Measurements from ENCODE around the gene ZBTB7B. TPM values are rescaled to one million over a fixed set of nuclear protein-coding genes. Genes with fewer than 3 reads are reported as not detected.

Gene ZBTB7B
- total RNA-seq, 4 donors from 2014 or later, result 45.5 to 63.4 (median 49.5) TPM

DNA sequence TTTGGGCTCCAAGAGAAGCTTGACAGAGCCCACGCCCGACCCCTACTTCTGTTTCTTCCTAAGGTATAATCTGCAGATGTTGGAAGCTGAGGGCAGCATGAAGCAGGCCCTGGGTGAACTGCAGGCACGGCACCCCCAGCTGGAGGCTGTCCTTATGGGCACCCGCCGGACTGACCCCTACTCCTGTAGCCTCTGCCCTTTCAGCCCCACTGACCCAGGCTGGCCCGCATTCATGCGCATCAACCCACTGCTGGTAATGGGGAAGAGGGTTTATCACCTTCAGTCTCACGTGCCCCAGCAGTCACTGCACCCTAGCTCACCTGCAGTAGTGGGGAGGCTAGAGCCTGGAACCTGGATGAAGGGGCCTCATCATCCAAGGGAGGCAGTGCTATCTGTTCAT, 12.3 kb upstream of the ZBTB7B start:
- H3K4me3 ChIP-seq, result no peak overlapping the region
- peaks cover 0 to 25% (median 0%) of the 10 kb centered on the region in 3 donors for H3K4me1 ChIP-seq
- peaks cover 0 to 73% of the 10 kb centered on the region in 2 donors for H3K36me3 ChIP-seq
- no peak for TF ChIP-seq POLR2AphosphoS5 (IDR thresholded peaks at IDR 0.05)
- TF ChIP-seq EP300 (IDR thresholded peaks at IDR 0.05), result no peak
- no peak for TF ChIP-seq POLR2A (IDR thresholded peaks at IDR 0.05)
- TF ChIP-seq CTCF (IDR thresholded peaks at IDR 0.05), result no peak
- H3K27ac ChIP-seq, result no peak overlapping the region
- H3K27me3 ChIP-seq, result no peaks in the 10 kb centered on the region
- ATAC-seq, result no peak
- no peaks in the 10 kb centered on the region for H3K9me3 ChIP-seq
- 89% methylated on average over 3 of the region's 8 CpGs; no CpG with 5 or more reads in 1 of the 2 donors for WGBS, 2 donors (ENCODE audit: low coverage in 1 of 2)

GRCh38 chr1:154992721-154993571, 9.7 kb upstream of the ZBTB7B start:
- peaks cover 0 to 29% (median 0%) of the 10 kb centered on the region in 3 donors for H3K4me1 ChIP-seq
- ATAC-seq, result no peak
- H3K4me3 ChIP-seq, result no peak overlapping the region
- H3K27ac ChIP-seq, result no peak overlapping the region
- H3K36me3 ChIP-seq, result peaks cover 0 to 52% of the 10 kb centered on the region in 2 donors
- no peak for TF ChIP-seq CTCF (IDR thresholded peaks at IDR 0.05)
- TF ChIP-seq EP300 (IDR thresholded peaks at IDR 0.05), result no peak
- no peak for TF ChIP-seq POLR2AphosphoS5 (IDR thresholded peaks at IDR 0.05)
- no peak for TF ChIP-seq POLR2A (IDR thresholded peaks at IDR 0.05)
- H3K27me3 ChIP-seq, result no peaks in the 10 kb centered on the region
- H3K9me3 ChIP-seq, result no peaks in the 10 kb centered on the region
- 83% methylated on average over 4 of the region's 14 CpGs; no CpG with 5 or more reads in 1 of the 2 donors for WGBS, 2 donors (ENCODE audit: low coverage in 1 of 2)

- no peak within 1 kb of the TSS for H3K27ac ChIP-seq
- H3K4me3 ChIP-seq, result no peak within 1 kb of the TSS
- no peaks in the 10 kb centered on the region for H3K9me3 ChIP-seq
- no peak for ATAC-seq
- no CpG with 5 or more reads among the region's 8 CpGs for WGBS, 2 donors (ENCODE audit: low coverage in 1 of 2)
- peaks cover 0 to 28% (median under 1%) of the 10 kb centered on the region in 3 donors for H3K4me1 ChIP-seq
- H3K36me3 ChIP-seq, result peaks cover 0 to 44% of the 10 kb centered on the region in 2 donors
- no peaks in the 10 kb centered on the region for H3K27me3 ChIP-seq
- TF ChIP-seq CTCF (IDR thresholded peaks at IDR 0.05), result no peak
- TF ChIP-seq EP300 (IDR thresholded peaks at IDR 0.05), result no peak
- TF ChIP-seq POLR2A (IDR thresholded peaks at IDR 0.05), result no peak
- no peak for TF ChIP-seq POLR2AphosphoS5 (IDR thresholded peaks at IDR 0.05)
These were observed 8.9 kb upstream of the ZBTB7B start, which contains the start of gene LENEP for GRCh38 chr1:154993572-154994268. LENEP (plus strand) TSS chr1:154993586; CDS start chr1:154993608, 22 bp downstream.

GRCh38 chr1:154994269-154994587, 8.4 kb upstream of the ZBTB7B start:
- ATAC-seq, result no peak
- 67 to 70% methylated on average over 1 of the region's 1 CpG for WGBS, 2 donors (ENCODE audit: low coverage in 1 of 2)
- no peak overlapping the region for H3K4me3 ChIP-seq
- H3K9me3 ChIP-seq, result no peaks in the 10 kb centered on the region
- no peak overlapping the region for H3K27ac ChIP-seq
- H3K27me3 ChIP-seq, result no peaks in the 10 kb centered on the region
- peaks cover 0 to 29% (median 4%) of the 10 kb centered on the region in 3 donors for H3K4me1 ChIP-seq
- H3K36me3 ChIP-seq, result peaks cover 0 to 39% of the 10 kb centered on the region in 2 donors
- no peak for TF ChIP-seq CTCF (IDR thresholded peaks at IDR 0.05)
- TF ChIP-seq EP300 (IDR thresholded peaks at IDR 0.05), result no peak
- no peak for TF ChIP-seq POLR2AphosphoS5 (IDR thresholded peaks at IDR 0.05)
- TF ChIP-seq POLR2A (IDR thresholded peaks at IDR 0.05), result no peak
